H1 (cell line): Measurements from ENCODE around the gene GRK3. TPM values are rescaled to one million over a fixed set of nuclear protein-coding genes. Genes with fewer than 3 reads are reported as not detected.

Experiments
- ATF3 ChIP-seq: IDR thresholded peaks from 2 replicates; pipeline ENCODE4 v1.6.1; 2011; ENCODE audit warnings: low read depth, mild to moderate bottlenecking, low read length; ENCODE audit not compliant: insufficient read depth
- KDM1A ChIP-seq: fragments of 200-600, 300-600 bp; sonication (generic); IDR thresholded peaks from 2 replicates; pipeline ENCODE4 v1.7.1; 2016; ENCODE audit warnings: mild to moderate bottlenecking, low read length, borderline replicate concordance
- polyA plus RNA-seq, 7 experiments: library from polyadenylated mRNA; depleted of rRNA in 3 of 7; stranded (reverse) in 5 of 7; unstranded in 2 of 7; fragments of >200 nt in 5 of 7; fragments of 200-250 nt in 2 of 7; gene quantifications; 1 replicate in 5 of 7; 2 replicates in 1 of 7; 4 replicates in 1 of 7; pipeline versions ENCODE4 v1.2.1 to v1.2.3, GENCODE V29; 2011 to 2013; ENCODE audit warnings: missing spikeins in 2 of 7, mixed read lengths in 2 of 7
- total RNA-seq: library from RNA; stranded (reverse); fragmentation: NEBNext Ultra II Directional; extraction: Animal tissue kit (Norgen Biotek cat#: 25700); gene quantifications from 2 replicates; pipeline ENCODE4 v1.2.1, GENCODE V29; 2021

GRK3 gene
- total and polyA plus RNA-seq, 2 of the 8 experiments (the other 6 are each of a cell fraction or from before 2014, with no cell fraction given), result 7.5 to 35.3 TPM

- no peak for TF ChIP-seq KDM1A
- no peak for TF ChIP-seq ATF3
- TF ChIP-seq, all 59 proteins: peak for 0
These were observed 124.2 kb downstream of the GRK3 start (continued) for GRCh38 chr22:25688627-25689026.
